ENCODE data around the gene CCNH. TPM values are rescaled to one million over a fixed set of nuclear protein-coding genes. Genes with fewer than 3 reads are reported as not detected.

CCNH gene
- total and polyA plus RNA-seq, 3 donors from 2014 or later: 105 to 167 (median 142) TPM

GRCh38 chr5:87408204-87408603, 4.5 kb downstream of the CCNH start:
- Histone ChIP-seq H3K9me3 (no peaks in the 10 kb centered on the region), H3K4me1 (no peaks in the 10 kb centered on the region), H3K27me3 (no peaks in the 10 kb centered on the region), H3K36me3 (ENCODE audit: low read depth, missing control alignments) (no peaks in the 10 kb centered on the region), H3K4me3 (no peak overlapping the region), H3K27ac (no peak overlapping the region)
- 87 to 89% methylated on average over 2 of the region's 2 CpGs for WGBS, 2 donors
- no peak for DNase-seq
- intact Hi-C loops (cut with DNase I; ENCODE audit: low total_unique reads): no loop called here
- no peak for TF ChIP-seq POLR2A (IDR thresholded peaks at IDR 0.05)
- no peak for TF ChIP-seq CTCF (IDR thresholded peaks at IDR 0.05)

GRCh38 chr5:87405472-87406155, 7.1 kb downstream of the CCNH start:
- Histone ChIP-seq H3K36me3 (ENCODE audit: low read depth, missing control alignments) (no peaks in the 10 kb centered on the region), H3K27me3 (no peaks in the 10 kb centered on the region), H3K9me3 (no peaks in the 10 kb centered on the region), H3K27ac (no peak overlapping the region), H3K4me3 (no peak overlapping the region), H3K4me1 (no peaks in the 10 kb centered on the region)
- DNase-seq: no peak
- intact Hi-C loops (cut with DNase I; ENCODE audit: low total_unique reads): no loop called here
- 94 to 95% methylated on average over 2 of the region's 2 CpGs for WGBS, 2 donors
- TF ChIP-seq CTCF (IDR thresholded peaks at IDR 0.05) (no peak), POLR2A (IDR thresholded peaks at IDR 0.05) (no peak)

GRCh38 chr5:87404359-87404758, 8.4 kb downstream of the CCNH start:
- 86 to 89% methylated on average over 2 of the region's 2 CpGs for WGBS, 2 donors
- no peak for DNase-seq
- Histone ChIP-seq H3K27ac (no peak overlapping the region), H3K9me3 (no peaks in the 10 kb centered on the region), H3K27me3 (no peaks in the 10 kb centered on the region), H3K4me1 (no peaks in the 10 kb centered on the region), H3K36me3 (ENCODE audit: low read depth, missing control alignments) (no peaks in the 10 kb centered on the region), H3K4me3 (no peak overlapping the region)
- intact Hi-C loops (cut with DNase I; ENCODE audit: low total_unique reads): no loop called here
- no peak for TF ChIP-seq CTCF (IDR thresholded peaks at IDR 0.05)
- no peak for TF ChIP-seq POLR2A (IDR thresholded peaks at IDR 0.05)

GRCh38 chr5:87403899-87404298, 8.8 kb downstream of the CCNH start:
- H3K4me1 ChIP-seq: no peaks in the 10 kb centered on the region
- no peaks in the 10 kb centered on the region for H3K27me3 ChIP-seq
- no peaks in the 10 kb centered on the region for H3K9me3 ChIP-seq
- TF ChIP-seq CTCF (IDR thresholded peaks at IDR 0.05) (no peak), POLR2A (IDR thresholded peaks at IDR 0.05) (no peak)
- H3K36me3 ChIP-seq (ENCODE audit: low read depth, missing control alignments): no peaks in the 10 kb centered on the region
- H3K4me3 ChIP-seq: no peak overlapping the region
- H3K27ac ChIP-seq: no peak overlapping the region
- DNase-seq: no peak
- WGBS, 2 donors: 88 to 98% methylated on average over 3 of the region's 3 CpGs
- intact Hi-C loops (cut with DNase I; ENCODE audit: low total_unique reads): no loop called here

- no peak overlapping the region for H3K4me3 ChIP-seq
- H3K9me3 ChIP-seq: no peaks in the 10 kb centered on the region
- no peak for DNase-seq
- intact Hi-C loops (cut with DNase I; ENCODE audit: low total_unique reads): no loop called here
- H3K27ac ChIP-seq: no peak overlapping the region
- TF ChIP-seq POLR2A (IDR thresholded peaks at IDR 0.05) (no peak), CTCF (IDR thresholded peaks at IDR 0.05) (no peak)
- WGBS, 2 donors: 83 to 88% methylated on average over 3 of the region's 3 CpGs
- H3K27me3 ChIP-seq: no peaks in the 10 kb centered on the region
- no peaks in the 10 kb centered on the region for H3K4me1 ChIP-seq
- no peaks in the 10 kb centered on the region for H3K36me3 ChIP-seq (ENCODE audit: low read depth, missing control alignments)
Measured at GRCh38 chr5:87403409-87403808, 9.3 kb downstream of the CCNH start.

Measured in testis (tissue), 3 donors.